IPS-18c (cell line): Measurements from ENCODE around the gene ABCC5.

Experiments used
- H3K4me3 ChIP-seq: 2 replicates; pipeline ENCODE4 v1.7.0; 2013; ENCODE audit warnings: low read depth, mild to moderate bottlenecking, low read length, moderate library complexity; ENCODE audit not compliant: insufficient read depth
- H3K9me3 ChIP-seq: one replicate; pipeline ENCODE4 v1.6.1; 2013; ENCODE audit warnings: mild to moderate bottlenecking, low read length, moderate library complexity; ENCODE audit not compliant: control insufficient read depth, insufficient read depth

ABCC5 gene

GRCh38 chr3:183913580-183913920 lies 104.1 kb downstream of the ABCC5 start:
- Histone ChIP-seq H3K4me3 (no peak overlapping the region), H3K9me3 (no peaks in the 10 kb centered on the region)

GRCh38 chr3:183912895-183913579 lies 104.6 kb downstream of the ABCC5 start:
- Histone ChIP-seq H3K9me3 (no peaks in the 10 kb centered on the region), H3K4me3 (no peak overlapping the region)

GRCh38 chr3:183911763-183912506 lies 105.7 kb downstream of the ABCC5 start:
- H3K4me3 ChIP-seq: no peak overlapping the region
- no peaks in the 10 kb centered on the region for H3K9me3 ChIP-seq

GRCh38 chr3:183911087-183911486 lies 106.6 kb downstream of the ABCC5 start:
- Histone ChIP-seq H3K9me3 (no peaks in the 10 kb centered on the region), H3K4me3 (no peak overlapping the region)

- Histone ChIP-seq H3K4me3 (no peak overlapping the region), H3K9me3 (no peaks in the 10 kb centered on the region)
Measured at GRCh38 chr3:183909030-183909600, 108.6 kb downstream of the ABCC5 start.

GRCh38 chr3:183907911-183908331 lies 109.8 kb downstream of the ABCC5 start:
- Histone ChIP-seq H3K9me3 (no peaks in the 10 kb centered on the region), H3K4me3 (no peak overlapping the region)

GRCh38 chr3:183907176-183907575 lies 110.5 kb downstream of the ABCC5 start:
- no peaks in the 10 kb centered on the region for H3K9me3 ChIP-seq
- no peak overlapping the region for H3K4me3 ChIP-seq

- no peak overlapping the region for H3K4me3 ChIP-seq
Measured at GRCh38 chr3:183906234-183906921, 111.3 kb downstream of the ABCC5 start.

GRCh38 chr3:183904833-183905780 lies 112.6 kb downstream of the ABCC5 start:
- no peak overlapping the region for H3K4me3 ChIP-seq
- no peaks in the 10 kb centered on the region for H3K9me3 ChIP-seq

More at GRCh38 chr3:183906234-183906921, 111.3 kb downstream of the ABCC5 start:
- H3K9me3 ChIP-seq: no peaks in the 10 kb centered on the region

GRCh38 chr3:183898028-183898431 lies 119.7 kb downstream of the ABCC5 start:
- Histone ChIP-seq H3K4me3 (no peak overlapping the region), H3K9me3 (no peaks in the 10 kb centered on the region)

- H3K4me3 ChIP-seq: no peak overlapping the region
Measured at GRCh38 chr3:183897606-183898005, 120.1 kb downstream of the ABCC5 start.

GRCh38 chr3:183896610-183897009 lies 121.1 kb downstream of the ABCC5 start:
- no peaks in the 10 kb centered on the region for H3K9me3 ChIP-seq
- no peak overlapping the region for H3K4me3 ChIP-seq

More at GRCh38 chr3:183897606-183898005, 120.1 kb downstream of the ABCC5 start:
- H3K9me3 ChIP-seq: no peaks in the 10 kb centered on the region

- H3K4me3 ChIP-seq: no peak overlapping the region
- H3K9me3 ChIP-seq: no peaks in the 10 kb centered on the region
Measured at GRCh38 chr3:183896184-183896583, 121.5 kb downstream of the ABCC5 start.

GRCh38 chr3:183895774-183896173 lies 121.9 kb downstream of the ABCC5 start:
- Histone ChIP-seq H3K9me3 (no peaks in the 10 kb centered on the region), H3K4me3 (no peak overlapping the region)

- Histone ChIP-seq H3K9me3 (no peaks in the 10 kb centered on the region), H3K4me3 (no peak overlapping the region)
Measured at GRCh38 chr3:183895296-183895695, 122.4 kb downstream of the ABCC5 start.

- H3K4me3 ChIP-seq: no peak overlapping the region
- H3K9me3 ChIP-seq: no peaks in the 10 kb centered on the region
Measured at GRCh38 chr3:183892610-183893214, 125.0 kb downstream of the ABCC5 start.
